ENCODE data around the gene LRP1-AS.

Gene LRP1-AS

GRCh38 chr12:57157588-57158173 lies 10.3 kb upstream of the LRP1-AS start:
- Histone ChIP-seq H3K9ac (ENCODE audit: low read length) (no peak overlapping the region), H3K9me3 (ENCODE audit: low read length) (no peaks in the 10 kb centered on the region), H3K36me3 (ENCODE audit: insufficient read depth, low read length) (peaks cover 86% of the 10 kb centered on the region), H3K4me1 (ENCODE audit: insufficient read depth, low read length) (peaks cover 19% of the 10 kb centered on the region), H3K27me3 (ENCODE audit: control insufficient read depth in 1 of 2, insufficient read depth in 2 of 2, low read length in 2 of 2) (no peaks in the 10 kb centered on the region), H3K27ac (ENCODE audit: low read depth, low read length) (no peak overlapping the region), H3K4me3 (ENCODE audit: low read depth in 1 of 2, low read length in 2 of 2) (no peak overlapping the region)

GRCh38 chr12:57156701-57157403 lies 9.4 kb upstream of the LRP1-AS start:
- Histone ChIP-seq H3K4me3 (ENCODE audit: low read depth in 1 of 2, low read length in 2 of 2) (no peak overlapping the region), H3K4me1 (ENCODE audit: insufficient read depth, low read length) (peaks cover 27% of the 10 kb centered on the region), H3K27me3 (ENCODE audit: control insufficient read depth in 1 of 2, insufficient read depth in 2 of 2, low read length in 2 of 2) (no peaks in the 10 kb centered on the region), H3K27ac (ENCODE audit: low read depth, low read length) (no peak overlapping the region), H3K9ac (ENCODE audit: low read length) (no peak overlapping the region), H3K9me3 (ENCODE audit: low read length) (no peaks in the 10 kb centered on the region), H3K36me3 (ENCODE audit: insufficient read depth, low read length) (peaks cover 78% of the 10 kb centered on the region)

- H3K4me1 ChIP-seq (ENCODE audit: insufficient read depth, low read length): peaks cover 45% of the 10 kb centered on the region
- no peak overlapping the region for H3K4me3 ChIP-seq (ENCODE audit: low read depth in 1 of 2, low read length in 2 of 2)
- H3K27ac ChIP-seq (ENCODE audit: low read depth, low read length): no peak overlapping the region
- no peak overlapping the region for H3K9ac ChIP-seq (ENCODE audit: low read length)
- H3K36me3 ChIP-seq (ENCODE audit: insufficient read depth, low read length): peaks cover 70% of the 10 kb centered on the region
- H3K27me3 ChIP-seq (ENCODE audit: control insufficient read depth in 1 of 2, insufficient read depth in 2 of 2, low read length in 2 of 2): no peaks in the 10 kb centered on the region
- H3K9me3 ChIP-seq (ENCODE audit: low read length): no peaks in the 10 kb centered on the region
Measured at GRCh38 chr12:57154804-57155434, 7.5 kb upstream of the LRP1-AS start.

GRCh38 chr12:57154076-57154475 lies 6.7 kb upstream of the LRP1-AS start:
- H3K27ac ChIP-seq (ENCODE audit: low read depth, low read length): no peak overlapping the region
- no peaks in the 10 kb centered on the region for H3K9me3 ChIP-seq (ENCODE audit: low read length)
- H3K4me1 ChIP-seq (ENCODE audit: insufficient read depth, low read length): peaks cover 53% of the 10 kb centered on the region
- H3K9ac ChIP-seq (ENCODE audit: low read length): no peak overlapping the region
- no peak overlapping the region for H3K4me3 ChIP-seq (ENCODE audit: low read depth in 1 of 2, low read length in 2 of 2)
- H3K36me3 ChIP-seq (ENCODE audit: insufficient read depth, low read length): peaks cover 68% of the 10 kb centered on the region
- H3K27me3 ChIP-seq (ENCODE audit: control insufficient read depth in 1 of 2, insufficient read depth in 2 of 2, low read length in 2 of 2): no peaks in the 10 kb centered on the region

- no peaks in the 10 kb centered on the region for H3K9me3 ChIP-seq (ENCODE audit: low read length)
- H3K4me3 ChIP-seq (ENCODE audit: low read depth in 1 of 2, low read length in 2 of 2): no peak overlapping the region
- no peak overlapping the region for H3K9ac ChIP-seq (ENCODE audit: low read length)
- no peaks in the 10 kb centered on the region for H3K27me3 ChIP-seq (ENCODE audit: control insufficient read depth in 1 of 2, insufficient read depth in 2 of 2, low read length in 2 of 2)
- H3K27ac ChIP-seq (ENCODE audit: low read depth, low read length): peak overlapping the region; percentile 88
- H3K4me1 ChIP-seq (ENCODE audit: insufficient read depth, low read length): peaks cover 54% of the 10 kb centered on the region
- peaks cover 62% of the 10 kb centered on the region for H3K36me3 ChIP-seq (ENCODE audit: insufficient read depth, low read length)
Measured at GRCh38 chr12:57153415-57153997, 6.1 kb upstream of the LRP1-AS start.

- Histone ChIP-seq H3K4me1 (ENCODE audit: insufficient read depth, low read length) (peaks cover 57% of the 10 kb centered on the region), H3K9me3 (ENCODE audit: low read length) (no peaks in the 10 kb centered on the region), H3K4me3 (ENCODE audit: low read depth in 1 of 2, low read length in 2 of 2) (peak overlapping the region in 1 of 2 donors; percentile 21), H3K27me3 (ENCODE audit: control insufficient read depth in 1 of 2, insufficient read depth in 2 of 2, low read length in 2 of 2) (no peaks in the 10 kb centered on the region), H3K9ac (ENCODE audit: low read length) (no peak overlapping the region), H3K27ac (ENCODE audit: low read depth, low read length) (peak overlapping the region; percentile 88), H3K36me3 (ENCODE audit: insufficient read depth, low read length) (peaks cover 54% of the 10 kb centered on the region)
Measured at GRCh38 chr12:57152639-57153038, 5.2 kb upstream of the LRP1-AS start.

- no peaks in the 10 kb centered on the region for H3K9me3 ChIP-seq (ENCODE audit: low read length)
- H3K27ac ChIP-seq (ENCODE audit: low read depth, low read length): peak overlapping the region; percentile 88
- no peaks in the 10 kb centered on the region for H3K27me3 ChIP-seq (ENCODE audit: control insufficient read depth in 1 of 2, insufficient read depth in 2 of 2, low read length in 2 of 2)
- peaks cover 63% of the 10 kb centered on the region for H3K4me1 ChIP-seq (ENCODE audit: insufficient read depth, low read length)
- H3K9ac ChIP-seq (ENCODE audit: low read length): no peak overlapping the region
- peaks cover 52% of the 10 kb centered on the region for H3K36me3 ChIP-seq (ENCODE audit: insufficient read depth, low read length)
- H3K4me3 ChIP-seq (ENCODE audit: low read depth in 1 of 2, low read length in 2 of 2): peak overlapping the region in 1 of 2 donors; percentile 21
Measured at GRCh38 chr12:57151741-57152630, 4.6 kb upstream of the LRP1-AS start.

- no peak overlapping the region for H3K27ac ChIP-seq (ENCODE audit: low read depth, low read length)
- peaks cover 73% of the 10 kb centered on the region for H3K4me1 ChIP-seq (ENCODE audit: insufficient read depth, low read length)
- H3K27me3 ChIP-seq (ENCODE audit: control insufficient read depth in 1 of 2, insufficient read depth in 2 of 2, low read length in 2 of 2): no peaks in the 10 kb centered on the region
- H3K4me3 ChIP-seq (ENCODE audit: low read depth in 1 of 2, low read length in 2 of 2): no peak overlapping the region
- H3K9me3 ChIP-seq (ENCODE audit: low read length): no peaks in the 10 kb centered on the region
- H3K9ac ChIP-seq (ENCODE audit: low read length): no peak overlapping the region
- H3K36me3 ChIP-seq (ENCODE audit: insufficient read depth, low read length): peaks cover 52% of the 10 kb centered on the region
Measured at GRCh38 chr12:57150400-57151000, 3.1 kb upstream of the LRP1-AS start.

GRCh38 chr12:57149245-57149900 lies 2.0 kb upstream of the LRP1-AS start:
- Histone ChIP-seq H3K27me3 (ENCODE audit: control insufficient read depth in 1 of 2, insufficient read depth in 2 of 2, low read length in 2 of 2) (no peaks in the 10 kb centered on the region), H3K4me1 (ENCODE audit: insufficient read depth, low read length) (peaks cover 80% of the 10 kb centered on the region), H3K9ac (ENCODE audit: low read length) (no peak overlapping the region), H3K27ac (ENCODE audit: low read depth, low read length) (peak overlapping the region; percentile 70), H3K9me3 (ENCODE audit: low read length) (no peaks in the 10 kb centered on the region), H3K36me3 (ENCODE audit: insufficient read depth, low read length) (peaks cover 52% of the 10 kb centered on the region), H3K4me3 (ENCODE audit: low read depth in 1 of 2, low read length in 2 of 2) (peak overlapping the region in 1 of 2 donors; percentile 6)

- peak overlapping the region; percentile 70 for H3K27ac ChIP-seq (ENCODE audit: low read depth, low read length)
- H3K4me3 ChIP-seq (ENCODE audit: low read depth in 1 of 2, low read length in 2 of 2): no peak overlapping the region
- H3K27me3 ChIP-seq (ENCODE audit: control insufficient read depth in 1 of 2, insufficient read depth in 2 of 2, low read length in 2 of 2): no peaks in the 10 kb centered on the region
- H3K9me3 ChIP-seq (ENCODE audit: low read length): no peaks in the 10 kb centered on the region
- H3K4me1 ChIP-seq (ENCODE audit: insufficient read depth, low read length): peaks cover 80% of the 10 kb centered on the region
- H3K36me3 ChIP-seq (ENCODE audit: insufficient read depth, low read length): peaks cover 52% of the 10 kb centered on the region
- no peak overlapping the region for H3K9ac ChIP-seq (ENCODE audit: low read length)
Measured at GRCh38 chr12:57148469-57149244, 1.2 kb upstream of the LRP1-AS start.
